ENCODE results near the gene HS2ST1.

- TF ChIP-seq CTCF (IDR thresholded peaks at IDR 0.05) (no peak), POLR2A (IDR thresholded peaks at IDR 0.05) (no peak)
These were observed 232.6 kb downstream of the HS2ST1 start for GRCh38 chr1:87146986-87147385.

Data from body of pancreas (tissue), 4 donors.